Measurements from ENCODE around the gene RAB22A. TPM values are rescaled to one million over a fixed set of nuclear protein-coding genes. Genes with fewer than 3 reads are reported as not detected.

Gene RAB22A, protein sequence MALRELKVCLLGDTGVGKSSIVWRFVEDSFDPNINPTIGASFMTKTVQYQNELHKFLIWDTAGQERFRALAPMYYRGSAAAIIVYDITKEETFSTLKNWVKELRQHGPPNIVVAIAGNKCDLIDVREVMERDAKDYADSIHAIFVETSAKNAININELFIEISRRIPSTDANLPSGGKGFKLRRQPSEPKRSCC
- total RNA-seq: 10 to 100 TPM; 16.7 to 26.2 (median 20.8) TPM

GRCh38 chr20:58309591-58310290, at the start of gene RAB22A:
RAB22A (plus strand) TSS chr20:58309715; CDS start chr20:58309977, 262 bp downstream.
- TF ChIP-seq POLR2A (IDR thresholded peaks at IDR 0.05) (peak; percentile 80 to 92), EP300 (IDR thresholded peaks at IDR 0.05) (peak in 1 of 2 donors; percentile 28)
- TF ChIP-seq, protein P1, sequence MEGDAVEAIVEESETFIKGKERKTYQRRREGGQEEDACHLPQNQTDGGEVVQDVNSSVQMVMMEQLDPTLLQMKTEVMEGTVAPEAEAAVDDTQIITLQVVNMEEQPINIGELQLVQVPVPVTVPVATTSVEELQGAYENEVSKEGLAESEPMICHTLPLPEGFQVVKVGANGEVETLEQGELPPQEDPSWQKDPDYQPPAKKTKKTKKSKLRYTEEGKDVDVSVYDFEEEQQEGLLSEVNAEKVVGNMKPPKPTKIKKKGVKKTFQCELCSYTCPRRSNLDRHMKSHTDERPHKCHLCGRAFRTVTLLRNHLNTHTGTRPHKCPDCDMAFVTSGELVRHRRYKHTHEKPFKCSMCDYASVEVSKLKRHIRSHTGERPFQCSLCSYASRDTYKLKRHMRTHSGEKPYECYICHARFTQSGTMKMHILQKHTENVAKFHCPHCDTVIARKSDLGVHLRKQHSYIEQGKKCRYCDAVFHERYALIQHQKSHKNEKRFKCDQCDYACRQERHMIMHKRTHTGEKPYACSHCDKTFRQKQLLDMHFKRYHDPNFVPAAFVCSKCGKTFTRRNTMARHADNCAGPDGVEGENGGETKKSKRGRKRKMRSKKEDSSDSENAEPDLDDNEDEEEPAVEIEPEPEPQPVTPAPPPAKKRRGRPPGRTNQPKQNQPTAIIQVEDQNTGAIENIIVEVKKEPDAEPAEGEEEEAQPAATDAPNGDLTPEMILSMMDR (IDR thresholded peaks at IDR 0.05): peak in 1 of 5 experiments; percentile 39
- Histone ChIP-seq H3K27ac (peak within 1 kb of the TSS; percentile 60 to 95 (median 90)), H3K4me3 (peak within 1 kb of the TSS; percentile 75 to 92 (median 84)), H3K36me3 (peaks cover 0 to 23% (median 7%) of the 10 kb centered on the region in 3 donors), H3K27me3 (no peaks in the 10 kb centered on the region), H3K9me3 (no peaks in the 10 kb centered on the region), H3K4me1 (peaks cover 0 to 59% (median 14%) of the 10 kb centered on the region in 4 donors)
- peak; percentile 64 for DNase-seq (ENCODE audit: low spot score in 2 of 2)
- WGBS, 2 donors: 0 to 1% methylated on average over 19 to 45 of the region's 73 CpGs

DNA sequence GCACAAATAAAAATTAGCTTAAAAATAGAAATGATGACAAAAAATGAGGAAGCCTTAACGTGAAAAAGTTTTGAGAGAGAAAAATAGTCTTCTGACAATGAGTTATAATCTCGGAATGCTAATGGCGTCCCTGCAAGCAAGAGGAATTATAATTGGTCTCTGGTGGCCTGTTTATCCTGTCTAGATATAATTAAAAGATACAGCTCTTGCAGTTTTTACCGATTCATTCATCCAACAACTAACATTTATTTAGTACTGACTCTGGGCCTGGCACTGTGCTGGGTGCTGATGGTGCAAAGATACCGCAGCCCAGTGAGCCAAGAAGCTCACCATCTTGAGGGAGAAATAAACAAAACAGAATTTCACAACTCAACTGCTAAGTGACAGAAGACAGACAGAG, 49.5 kb upstream of the RAB22A start:
- peaks cover 0 to 43% (median 0%) of the 10 kb centered on the region in 3 donors for H3K36me3 ChIP-seq
- WGBS, 2 donors: 72 to 74% methylated on average over 5 of the region's 5 CpGs
- H3K4me3 ChIP-seq: no peak overlapping the region
- no peak for DNase-seq (ENCODE audit: low spot score in 2 of 2)
- H3K4me1 ChIP-seq: peaks cover 0 to 21% (median 0%) of the 10 kb centered on the region in 4 donors
- no peaks in the 10 kb centered on the region for H3K9me3 ChIP-seq
- TF ChIP-seq, protein P1 (IDR thresholded peaks at IDR 0.05): no peak
- TF ChIP-seq EP300 (IDR thresholded peaks at IDR 0.05) (no peak), POLR2A (IDR thresholded peaks at IDR 0.05) (no peak)
- no peak overlapping the region for H3K27ac ChIP-seq
- no peaks in the 10 kb centered on the region for H3K27me3 ChIP-seq

DNA sequence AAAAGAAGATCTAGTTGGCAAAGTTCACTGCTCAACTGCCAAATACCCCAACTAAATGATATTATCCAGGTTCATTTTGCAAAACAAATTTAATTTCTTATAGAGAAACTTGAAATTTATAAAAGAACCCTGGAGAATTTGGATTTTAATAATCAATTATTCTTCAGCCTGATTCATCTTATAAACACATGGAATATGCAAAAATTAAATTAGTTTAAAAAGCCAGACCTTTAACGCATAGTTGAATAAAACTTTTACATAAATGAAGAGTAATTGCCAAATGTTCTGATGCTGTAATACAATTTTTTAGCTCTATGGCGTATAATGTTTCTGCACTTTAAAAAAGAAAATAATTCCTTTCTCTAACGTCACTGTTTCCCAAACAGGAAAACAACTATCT, 47.9 kb upstream of the RAB22A start:
- H3K36me3 ChIP-seq: peaks cover 0 to 58% (median 0%) of the 10 kb centered on the region in 3 donors
- H3K4me1 ChIP-seq: peaks cover 0 to 21% (median 0%) of the 10 kb centered on the region in 4 donors
- 79 to 86% methylated on average over 3 of the region's 3 CpGs for WGBS, 2 donors
- DNase-seq (ENCODE audit: low spot score in 2 of 2): no peak
- no peak overlapping the region for H3K27ac ChIP-seq
- no peaks in the 10 kb centered on the region for H3K27me3 ChIP-seq
- H3K4me3 ChIP-seq: no peak overlapping the region
- TF ChIP-seq, protein P1 (IDR thresholded peaks at IDR 0.05): no peak
- TF ChIP-seq POLR2A (IDR thresholded peaks at IDR 0.05) (no peak), EP300 (IDR thresholded peaks at IDR 0.05) (no peak)
- no peaks in the 10 kb centered on the region for H3K9me3 ChIP-seq

DNA sequence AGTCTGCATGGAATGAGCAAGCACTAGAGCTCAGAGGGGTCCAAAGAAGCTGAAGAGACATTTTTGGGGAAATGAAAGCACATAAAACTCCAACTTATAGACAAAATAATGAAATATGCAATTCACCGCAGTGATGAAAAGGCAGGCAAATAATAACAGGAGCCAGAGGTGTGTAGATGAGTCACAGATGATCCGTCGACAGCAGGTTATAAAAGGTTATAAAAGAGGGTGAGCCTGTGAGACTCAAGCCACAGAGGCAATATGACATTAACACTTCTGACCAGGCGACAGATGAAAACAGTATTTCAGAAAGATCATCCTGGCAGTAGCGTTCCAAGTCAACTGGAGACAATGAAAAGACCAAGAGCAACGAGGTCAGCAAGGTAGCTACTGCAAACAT, 45.2 kb upstream of the RAB22A start:
- Histone ChIP-seq H3K4me1 (peaks cover 0 to 17% (median 0%) of the 10 kb centered on the region in 4 donors), H3K27me3 (no peaks in the 10 kb centered on the region), H3K4me3 (no peak overlapping the region), H3K9me3 (no peaks in the 10 kb centered on the region), H3K36me3 (peaks cover 0 to 76% (median 6%) of the 10 kb centered on the region in 3 donors), H3K27ac (no peak overlapping the region)
- no peak for TF ChIP-seq EP300 (IDR thresholded peaks at IDR 0.05)
- TF ChIP-seq, protein P1 (IDR thresholded peaks at IDR 0.05): no peak
- TF ChIP-seq POLR2A (IDR thresholded peaks at IDR 0.05): no peak
- no peak for DNase-seq (ENCODE audit: low spot score in 2 of 2)
- WGBS, 2 donors: 90 to 91% methylated on average over 6 of the region's 6 CpGs

All from tibial nerve (tissue), 4 donors.